ENCODE data around the gene DDX42.
A peak's percentile ranks its signal among the peaks of the same experiment; 100 is the strongest.

DDX42 gene

GRCh38 chr17:63774969-63775265 is 947 bp downstream of the DDX42 start:
- no peak for DNase-seq (ENCODE audit: insufficient read length, low spot score)
- no peak for FAIRE-seq
- no peak for TF ChIP-seq PAX5 (IDR thresholded peaks at IDR 0.05; ENCODE audit: insufficient read depth, low read length, severe bottlenecking)
- TF ChIP-seq SPI1 (IDR thresholded peaks at IDR 0.05; ENCODE audit: low read depth, low read length): peak; percentile 38; the same call in 1 of the 2 replicates

GRCh38 chr17:63775420-63775819 is 1.4 kb downstream of the DDX42 start:
- TF ChIP-seq SPI1 (IDR thresholded peaks at IDR 0.05; ENCODE audit: low read depth, low read length) (no peak), POU2F2 (IDR thresholded peaks at IDR 0.05; ENCODE audit: low read depth, low read length) (no peak), TAF1 (IDR thresholded peaks at IDR 0.05; ENCODE audit: low read depth, low read length) (no peak), PAX5 (IDR thresholded peaks at IDR 0.05; ENCODE audit: insufficient read depth, low read length, severe bottlenecking) (no peak), POLR2A (IDR thresholded peaks at IDR 0.05; ENCODE audit: low read depth, low read length) (no peak), POLR2AphosphoS5 (IDR thresholded peaks at IDR 0.05; ENCODE audit: low read depth, low read length) (no peak)
- DNase-seq (ENCODE audit: insufficient read length, low spot score) (no peak), FAIRE-seq (no peak)

GRCh38 chr17:63780507-63780906 is 6.5 kb downstream of the DDX42 start:
- no peak for DNase-seq (ENCODE audit: insufficient read length, low spot score)
- FAIRE-seq: no peak
- TF ChIP-seq POU2F2 (IDR thresholded peaks at IDR 0.05; ENCODE audit: low read depth, low read length) (no peak), POLR2A (IDR thresholded peaks at IDR 0.05; ENCODE audit: low read depth, low read length) (no peak), POLR2AphosphoS5 (IDR thresholded peaks at IDR 0.05; ENCODE audit: low read depth, low read length) (no peak), TAF1 (IDR thresholded peaks at IDR 0.05; ENCODE audit: low read depth, low read length) (no peak), SPI1 (IDR thresholded peaks at IDR 0.05; ENCODE audit: low read depth, low read length) (no peak), PAX5 (IDR thresholded peaks at IDR 0.05; ENCODE audit: insufficient read depth, low read length, severe bottlenecking) (no peak)

- no peak for TF ChIP-seq SPI1 (IDR thresholded peaks at IDR 0.05; ENCODE audit: low read depth, low read length)
- no peak for TF ChIP-seq POLR2A (IDR thresholded peaks at IDR 0.05; ENCODE audit: low read depth, low read length)
- TF ChIP-seq PAX5 (IDR thresholded peaks at IDR 0.05; ENCODE audit: insufficient read depth, low read length, severe bottlenecking): no peak
- TF ChIP-seq POLR2AphosphoS5 (IDR thresholded peaks at IDR 0.05; ENCODE audit: low read depth, low read length): no peak
- no peak for TF ChIP-seq POU2F2 (IDR thresholded peaks at IDR 0.05; ENCODE audit: low read depth, low read length)
- TF ChIP-seq TAF1 (IDR thresholded peaks at IDR 0.05; ENCODE audit: low read depth, low read length): no peak
- FAIRE-seq: no peak
- no peak for DNase-seq (ENCODE audit: insufficient read length, low spot score)
Measured at GRCh38 chr17:63780928-63781327, 7.0 kb downstream of the DDX42 start.

- no peak for DNase-seq (ENCODE audit: insufficient read length, low spot score)
- TF ChIP-seq SPI1 (IDR thresholded peaks at IDR 0.05; ENCODE audit: low read depth, low read length) (no peak), POU2F2 (IDR thresholded peaks at IDR 0.05; ENCODE audit: low read depth, low read length) (no peak), POLR2AphosphoS5 (IDR thresholded peaks at IDR 0.05; ENCODE audit: low read depth, low read length) (no peak), PAX5 (IDR thresholded peaks at IDR 0.05; ENCODE audit: insufficient read depth, low read length, severe bottlenecking) (no peak), TAF1 (IDR thresholded peaks at IDR 0.05; ENCODE audit: low read depth, low read length) (no peak), POLR2A (IDR thresholded peaks at IDR 0.05; ENCODE audit: low read depth, low read length) (no peak)
- FAIRE-seq: no peak
Measured at GRCh38 chr17:63783522-63783921, 9.6 kb downstream of the DDX42 start.

GRCh38 chr17:63785556-63785955 is 11.6 kb downstream of the DDX42 start:
- no peak for DNase-seq (ENCODE audit: insufficient read length, low spot score)
- TF ChIP-seq POLR2AphosphoS5 (IDR thresholded peaks at IDR 0.05; ENCODE audit: low read depth, low read length): no peak
- TF ChIP-seq PAX5 (IDR thresholded peaks at IDR 0.05; ENCODE audit: insufficient read depth, low read length, severe bottlenecking): no peak
- no peak for TF ChIP-seq POU2F2 (IDR thresholded peaks at IDR 0.05; ENCODE audit: low read depth, low read length)
- no peak for TF ChIP-seq POLR2A (IDR thresholded peaks at IDR 0.05; ENCODE audit: low read depth, low read length)
- no peak for TF ChIP-seq TAF1 (IDR thresholded peaks at IDR 0.05; ENCODE audit: low read depth, low read length)
- no peak for TF ChIP-seq SPI1 (IDR thresholded peaks at IDR 0.05; ENCODE audit: low read depth, low read length)
- FAIRE-seq: no peak

GRCh38 chr17:63786117-63786516 is 12.1 kb downstream of the DDX42 start:
- FAIRE-seq: no peak

GRCh38 chr17:63786971-63787711 is 13.2 kb downstream of the DDX42 start:
- no peak for FAIRE-seq
- TF ChIP-seq TAF1 (IDR thresholded peaks at IDR 0.05; ENCODE audit: low read depth, low read length): no peak
- no peak for TF ChIP-seq POU2F2 (IDR thresholded peaks at IDR 0.05; ENCODE audit: low read depth, low read length)
- TF ChIP-seq PAX5 (IDR thresholded peaks at IDR 0.05; ENCODE audit: insufficient read depth, low read length, severe bottlenecking): no peak
- TF ChIP-seq POLR2A (IDR thresholded peaks at IDR 0.05; ENCODE audit: low read depth, low read length): no peak
- no peak for TF ChIP-seq POLR2AphosphoS5 (IDR thresholded peaks at IDR 0.05; ENCODE audit: low read depth, low read length)
- TF ChIP-seq SPI1 (IDR thresholded peaks at IDR 0.05; ENCODE audit: low read depth, low read length): no peak

More at GRCh38 chr17:63786117-63786516, 12.1 kb downstream of the DDX42 start:
- no peak for TF ChIP-seq TAF1 (IDR thresholded peaks at IDR 0.05; ENCODE audit: low read depth, low read length)
- TF ChIP-seq POU2F2 (IDR thresholded peaks at IDR 0.05; ENCODE audit: low read depth, low read length): no peak
- no peak for TF ChIP-seq PAX5 (IDR thresholded peaks at IDR 0.05; ENCODE audit: insufficient read depth, low read length, severe bottlenecking)
- TF ChIP-seq SPI1 (IDR thresholded peaks at IDR 0.05; ENCODE audit: low read depth, low read length): no peak
- TF ChIP-seq POLR2A (IDR thresholded peaks at IDR 0.05; ENCODE audit: low read depth, low read length): no peak
- DNase-seq (ENCODE audit: insufficient read length, low spot score): no peak

GRCh38 chr17:63790057-63790456 is 16.1 kb downstream of the DDX42 start:
- no peak for DNase-seq (ENCODE audit: insufficient read length, low spot score)
- TF ChIP-seq SPI1 (IDR thresholded peaks at IDR 0.05; ENCODE audit: low read depth, low read length) (no peak), POU2F2 (IDR thresholded peaks at IDR 0.05; ENCODE audit: low read depth, low read length) (no peak), POLR2AphosphoS5 (IDR thresholded peaks at IDR 0.05; ENCODE audit: low read depth, low read length) (no peak), PAX5 (IDR thresholded peaks at IDR 0.05; ENCODE audit: insufficient read depth, low read length, severe bottlenecking) (no peak), TAF1 (IDR thresholded peaks at IDR 0.05; ENCODE audit: low read depth, low read length) (no peak), POLR2A (IDR thresholded peaks at IDR 0.05; ENCODE audit: low read depth, low read length) (no peak)
- no peak for FAIRE-seq

More at GRCh38 chr17:63786971-63787711, 13.2 kb downstream of the DDX42 start:
- DNase-seq (ENCODE audit: insufficient read length, low spot score): no peak
